ENCODE measurements around the gene GPS2.

DNA sequence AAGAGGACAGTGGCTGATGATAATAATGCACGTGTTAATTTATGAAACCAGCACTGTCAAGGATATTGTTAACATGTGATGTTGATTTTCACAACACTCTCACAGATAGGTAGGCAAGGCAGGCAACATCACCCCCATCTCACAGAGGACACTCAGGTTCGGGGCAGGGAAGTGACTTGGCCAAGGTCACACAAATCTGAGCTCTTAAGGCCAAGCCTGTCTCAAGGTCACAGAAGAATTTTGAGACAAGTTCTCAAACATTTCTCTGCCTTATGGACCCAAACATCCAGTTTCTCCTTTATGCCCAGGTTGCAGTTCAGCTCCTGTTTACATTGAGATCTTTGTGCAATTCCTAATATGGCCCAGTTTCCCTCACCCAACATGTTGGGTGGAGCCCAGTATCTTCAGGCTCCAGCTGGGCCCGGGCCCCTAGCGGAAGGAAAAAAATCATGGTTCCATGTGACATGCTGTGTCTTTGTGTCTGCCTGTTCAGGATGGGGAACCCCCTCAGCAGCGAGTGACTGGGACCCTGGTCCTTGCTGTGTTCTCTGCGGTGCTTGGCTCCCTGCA lies 32.3 kb downstream of the GPS2 start:
- TF ChIP-seq, protein P1, sequence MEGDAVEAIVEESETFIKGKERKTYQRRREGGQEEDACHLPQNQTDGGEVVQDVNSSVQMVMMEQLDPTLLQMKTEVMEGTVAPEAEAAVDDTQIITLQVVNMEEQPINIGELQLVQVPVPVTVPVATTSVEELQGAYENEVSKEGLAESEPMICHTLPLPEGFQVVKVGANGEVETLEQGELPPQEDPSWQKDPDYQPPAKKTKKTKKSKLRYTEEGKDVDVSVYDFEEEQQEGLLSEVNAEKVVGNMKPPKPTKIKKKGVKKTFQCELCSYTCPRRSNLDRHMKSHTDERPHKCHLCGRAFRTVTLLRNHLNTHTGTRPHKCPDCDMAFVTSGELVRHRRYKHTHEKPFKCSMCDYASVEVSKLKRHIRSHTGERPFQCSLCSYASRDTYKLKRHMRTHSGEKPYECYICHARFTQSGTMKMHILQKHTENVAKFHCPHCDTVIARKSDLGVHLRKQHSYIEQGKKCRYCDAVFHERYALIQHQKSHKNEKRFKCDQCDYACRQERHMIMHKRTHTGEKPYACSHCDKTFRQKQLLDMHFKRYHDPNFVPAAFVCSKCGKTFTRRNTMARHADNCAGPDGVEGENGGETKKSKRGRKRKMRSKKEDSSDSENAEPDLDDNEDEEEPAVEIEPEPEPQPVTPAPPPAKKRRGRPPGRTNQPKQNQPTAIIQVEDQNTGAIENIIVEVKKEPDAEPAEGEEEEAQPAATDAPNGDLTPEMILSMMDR (IDR thresholded peaks at IDR 0.05; ENCODE audit: extremely low read depth in 1 of 2, insufficient read depth in 1 of 2, low read depth in 1 of 2, low read length in 2 of 2), result no peak
- no peak for TF ChIP-seq EZH2 (IDR thresholded peaks at IDR 0.05; ENCODE audit: borderline replicate concordance, low read depth, low read length, severe bottlenecking)
- no peak for TF ChIP-seq JUN (IDR thresholded peaks at IDR 0.05; ENCODE audit: borderline replicate concordance, insufficient read depth, insufficient read length, low read depth)
- no peak for TF ChIP-seq POLR2A (IDR thresholded peaks at IDR 0.05; ENCODE audit: low read depth, low read length)
- no peak for TF ChIP-seq POLR2AphosphoS5 (IDR thresholded peaks at IDR 0.05; ENCODE audit: insufficient read depth, low read depth, low read length)

All from endothelial cell of umbilical vein (primary cell).